Measurements from ENCODE around the gene EHMT1.

Gene EHMT1

GRCh38 chr9:137664676-137665075, 45.9 kb downstream of the EHMT1 start:
- no peaks in the 10 kb centered on the region for H3K27me3 ChIP-seq (ENCODE audit: insufficient read depth, poor library complexity, severe bottlenecking)
- no peak overlapping the region for H3K27ac ChIP-seq (replicated peaks)
- DNase-seq (ENCODE audit: low read depth in 1 of 2, low spot score in 1 of 2): no peak
- no peak overlapping the region for H3K4me3 ChIP-seq (replicated peaks; ENCODE audit: insufficient read depth, low read length)
- TF ChIP-seq POLR2AphosphoS5 (IDR thresholded peaks at IDR 0.05; ENCODE audit: low read depth) (no peak), CTCF (IDR thresholded peaks at IDR 0.05; ENCODE audit: insufficient read depth, low read length) (no peak), SPI1 (IDR thresholded peaks at IDR 0.05; ENCODE audit: borderline replicate concordance, low read depth) (no peak), GABPA (IDR thresholded peaks at IDR 0.05; ENCODE audit: low read depth) (no peak), REST (IDR thresholded peaks at IDR 0.05; ENCODE audit: insufficient replicate concordance, low read depth) (no peak)

- DNase-seq (ENCODE audit: low read depth in 1 of 2, low spot score in 1 of 2): no peak
- TF ChIP-seq CTCF (IDR thresholded peaks at IDR 0.05; ENCODE audit: insufficient read depth, low read length) (no peak), SPI1 (IDR thresholded peaks at IDR 0.05; ENCODE audit: borderline replicate concordance, low read depth) (no peak), GABPA (IDR thresholded peaks at IDR 0.05; ENCODE audit: low read depth) (no peak), REST (IDR thresholded peaks at IDR 0.05; ENCODE audit: insufficient replicate concordance, low read depth) (no peak), POLR2AphosphoS5 (IDR thresholded peaks at IDR 0.05; ENCODE audit: low read depth) (no peak)
- no peak overlapping the region for H3K27ac ChIP-seq (replicated peaks)
- no peak overlapping the region for H3K4me3 ChIP-seq (replicated peaks; ENCODE audit: insufficient read depth, low read length)
- H3K27me3 ChIP-seq (ENCODE audit: insufficient read depth, poor library complexity, severe bottlenecking): no peaks in the 10 kb centered on the region
Observed at GRCh38 chr9:137665226-137665625, 46.4 kb downstream of the EHMT1 start.

- TF ChIP-seq CTCF (IDR thresholded peaks at IDR 0.05; ENCODE audit: insufficient read depth, low read length): no peak
- no peak for TF ChIP-seq SPI1 (IDR thresholded peaks at IDR 0.05; ENCODE audit: borderline replicate concordance, low read depth)
- TF ChIP-seq GABPA (IDR thresholded peaks at IDR 0.05; ENCODE audit: low read depth): no peak
- TF ChIP-seq REST (IDR thresholded peaks at IDR 0.05; ENCODE audit: insufficient replicate concordance, low read depth): no peak
- no peak for TF ChIP-seq POLR2AphosphoS5 (IDR thresholded peaks at IDR 0.05; ENCODE audit: low read depth)
- H3K4me3 ChIP-seq (replicated peaks; ENCODE audit: insufficient read depth, low read length): no peak overlapping the region
- H3K27me3 ChIP-seq (ENCODE audit: insufficient read depth, poor library complexity, severe bottlenecking): no peaks in the 10 kb centered on the region
- H3K27ac ChIP-seq (replicated peaks): no peak overlapping the region
- no peak for DNase-seq (ENCODE audit: low read depth in 1 of 2, low spot score in 1 of 2)
Observed at GRCh38 chr9:137665697-137666512, 47.1 kb downstream of the EHMT1 start.
